H1 (cell line): ENCODE measurements around the gene MAP3K6. TPM values are rescaled to one million over a fixed set of nuclear protein-coding genes. Genes with fewer than 3 reads are reported as not detected.

ENCODE experiments used
- CTCF ChIA-PET: fragments of 300-600 bp; sonication (Branson Sonifier 250); formaldehyde crosslinking; loops from one replicate; lab custom pipeline; 2021; ENCODE audit not compliant: partially characterized antibody; lab: Charles Lee
- POLR2A ChIA-PET: fragments of 300-600 bp; sonication (Branson Sonifier 250); formaldehyde crosslinking; loops from one replicate; lab custom pipeline; 2021; ENCODE audit warnings: inconsistent platforms; ENCODE audit not compliant: partially characterized antibody; lab: Charles Lee
- DNase-seq, 2 experiments: peaks; one replicate each; pipeline versions ENCODE4 v3.0.0 to v3.0.0-alpha.2; 2010 to 2022; ENCODE audit warnings: low spot score in 2 of 2, low read depth in 1 of 2, mixed read lengths in 1 of 2
- FAIRE-seq: peaks from 2 replicates; lab custom pipeline; 2011; peaks lifted over from hg19 to GRCh38; lab: Jason Lieb, UNC
- H2AFZ ChIP-seq: 2 replicates; pipeline ENCODE4 v1.8.1; 2012; ENCODE audit warnings: low read length, inconsistent platforms
- H2AK5ac ChIP-seq: 2 replicates; pipeline ENCODE4 v1.6.1; 2013; ENCODE audit warnings: low read depth, low read length
- H2BK120ac ChIP-seq: replicated peaks from 2 replicates; pipeline ENCODE3; 2013; ENCODE audit warnings: low read depth, low read length, inconsistent platforms
- H2BK12ac ChIP-seq: 2 replicates; pipeline ENCODE4 v1.6.1; 2013; ENCODE audit warnings: low read depth, low read length
- H2BK15ac ChIP-seq: 2 replicates; pipeline ENCODE4 v1.6.1; 2013; ENCODE audit warnings: low read length
- H2BK20ac ChIP-seq: 2 replicates; pipeline ENCODE4 v1.6.1; 2013; ENCODE audit warnings: low read length
- H2BK5ac ChIP-seq: 2 replicates; pipeline ENCODE4 v1.6.1; 2013; ENCODE audit warnings: low read depth, low read length
- H3K14ac ChIP-seq: 2 replicates; pipeline ENCODE4 v1.6.1; 2013; ENCODE audit warnings: inconsistent platforms; ENCODE audit not compliant: insufficient read length
- H3K18ac ChIP-seq: 2 replicates; pipeline ENCODE4 v1.6.1; 2013; ENCODE audit warnings: low read length; ENCODE audit errors: extremely low read depth
- H3K23ac ChIP-seq: 2 replicates; pipeline ENCODE4 v1.6.1; 2013; ENCODE audit warnings: inconsistent platforms; ENCODE audit not compliant: insufficient read length
- H3K23me2 ChIP-seq: 2 replicates; pipeline ENCODE4 v1.6.1; 2013; ENCODE audit warnings: low read depth, low read length
- H3K27ac ChIP-seq: 2 replicates; pipeline ENCODE4 v1.6.1; 2011; ENCODE audit warnings: low read depth, low read length, inconsistent platforms
- H3K27me3 ChIP-seq, 4 experiments: replicated peaks in 1 of 4; 1 replicate in 1 of 4; 2 replicates in 3 of 4; pipeline versions ENCODE4 v1.6.1 to v1.8.1; 2011 to 2013; ENCODE audit warnings: low read length in 3 of 4, mild to moderate bottlenecking in 3 of 4, inconsistent platforms in 2 of 4, mixed read lengths in 2 of 4, moderate library complexity in 1 of 4; ENCODE audit not compliant: control insufficient read depth in 3 of 4, insufficient read depth in 3 of 4; ENCODE audit errors: extremely low read depth in 1 of 4
- H3K36me3 ChIP-seq, 4 experiments: 2 replicates each; pipeline versions ENCODE4 v1.6.1 to v1.8.1; 2011 to 2013; ENCODE audit warnings: mild to moderate bottlenecking in 4 of 4, low read length in 3 of 4, moderate library complexity in 2 of 4, control low read depth in 1 of 4, inconsistent platforms in 1 of 4; ENCODE audit not compliant: insufficient read depth in 4 of 4, control insufficient read depth in 2 of 4
- H3K4ac ChIP-seq: replicated peaks from 2 replicates; pipeline ENCODE3; 2013; ENCODE audit warnings: low read length, low read depth, mixed read lengths, inconsistent platforms; ENCODE audit not compliant: insufficient read length
- H3K4me1 ChIP-seq, 4 experiments: replicated peaks in 1 of 4; 1 replicate in 1 of 4; 2 replicates in 3 of 4; pipeline versions ENCODE4 v1.6.1 to v1.8.1; 2011 to 2013; ENCODE audit warnings: low read length in 3 of 4, inconsistent platforms in 2 of 4, mixed read lengths in 1 of 4; ENCODE audit not compliant: insufficient read depth in 4 of 4, control insufficient read depth in 3 of 4
- H3K4me2 ChIP-seq, 2 experiments: 2 replicates each; pipeline versions ENCODE4 v1.6.1 to v1.8.1; 2011 to 2013; ENCODE audit warnings: low read depth in 2 of 2, low read length in 2 of 2, control low read depth in 1 of 2, inconsistent platforms in 1 of 2, mild to moderate bottlenecking in 1 of 2; ENCODE audit not compliant: insufficient read depth in 1 of 2
- H3K4me3 ChIP-seq, 4 experiments: fragments of 200-600, 300-600 bp in 1 of 4; sonication (generic), shearing (Covaris generic), sonication (Bioruptor Twin) in 1 of 4; 2 replicates each; pipeline versions ENCODE4 v1.5.1 to v1.8.1; 2011 to 2016; ENCODE audit warnings: low read length in 4 of 4, low read depth in 3 of 4, control low read depth in 2 of 4, inconsistent platforms in 2 of 4, mild to moderate bottlenecking in 2 of 4, mixed read lengths in 1 of 4, moderate library complexity in 1 of 4; ENCODE audit not compliant: insufficient read depth in 2 of 4; ENCODE audit errors: extremely low read depth in 1 of 4
- H3K56ac ChIP-seq: replicated peaks from 2 replicates; pipeline ENCODE3; 2013; ENCODE audit warnings: low read depth, mild to moderate bottlenecking, mixed read lengths, low read length, inconsistent platforms; ENCODE audit not compliant: insufficient read length
- H3K79me1 ChIP-seq: 2 replicates; pipeline ENCODE4 v1.6.1; 2013; ENCODE audit warnings: low read depth, low read length, control low read depth
- H3K79me2 ChIP-seq, 2 experiments: 2 replicates each; pipeline versions ENCODE4 v1.6.1 to v1.8.1; 2012 to 2013; ENCODE audit warnings: low read length in 2 of 2, mild to moderate bottlenecking in 2 of 2, inconsistent platforms in 1 of 2; ENCODE audit not compliant: insufficient read depth in 2 of 2, control insufficient read depth in 1 of 2
- H3K9ac ChIP-seq, 4 experiments: replicated peaks in 1 of 4; 1 replicate in 1 of 4; 2 replicates in 3 of 4; pipeline versions ENCODE4 v1.6.1 to v1.8.1; 2011 to 2013; ENCODE audit warnings: low read depth in 3 of 4, low read length in 3 of 4, control low read depth in 2 of 4, mild to moderate bottlenecking in 2 of 4, moderate library complexity in 2 of 4, inconsistent platforms in 1 of 4; ENCODE audit errors: extremely low read depth in 1 of 4
- H3K9me3 ChIP-seq, 2 experiments: 2 replicates each; pipeline versions ENCODE4 v1.6.1 to v1.8.1; 2012 to 2013; ENCODE audit warnings: mild to moderate bottlenecking in 2 of 2, moderate library complexity in 2 of 2, control low read depth in 1 of 2, inconsistent platforms in 1 of 2, low read depth in 1 of 2, low read length in 1 of 2, mixed read lengths in 1 of 2; ENCODE audit not compliant: insufficient read depth in 2 of 2
- H4K20me1 ChIP-seq, 2 experiments: replicated peaks in 1 of 2; 2 replicates each; pipeline versions ENCODE3 to v1.8.1; 2011 to 2013; ENCODE audit warnings: inconsistent platforms in 2 of 2, low read length in 2 of 2, mild to moderate bottlenecking in 1 of 2; ENCODE audit not compliant: insufficient read depth in 2 of 2, control insufficient read depth in 1 of 2
- H4K5ac ChIP-seq: 2 replicates; pipeline ENCODE4 v1.6.1; 2013; ENCODE audit warnings: low read length, low read depth, mixed read lengths, inconsistent platforms; ENCODE audit not compliant: insufficient read length
- H4K8ac ChIP-seq: 2 replicates; pipeline ENCODE4 v1.8.0; 2013; ENCODE audit warnings: mild to moderate bottlenecking, moderate library complexity, low read length, inconsistent platforms; ENCODE audit not compliant: insufficient read depth; ENCODE audit errors: extremely low read depth
- H4K91ac ChIP-seq: replicated peaks from 2 replicates; pipeline ENCODE3; 2013; ENCODE audit warnings: low read length, mixed read lengths, inconsistent platforms; ENCODE audit not compliant: insufficient read length
- ASH2L ChIP-seq: fragments of 200-600, 300-600 bp; sonication (generic); IDR thresholded peaks from one replicate; pipeline ENCODE4 v1.7.1; 2017; ENCODE audit warnings: low read length
- CEBPB ChIP-seq: IDR thresholded peaks from 2 replicates; pipeline ENCODE4 v1.6.1; 2012; ENCODE audit warnings: low read depth, low read length
- CTCF ChIP-seq, 3 experiments: IDR thresholded peaks; 1 replicate in 2 of 3; 2 replicates in 1 of 3; pipeline versions ENCODE4 v1.5.1 to v1.6.1; 2011; ENCODE audit warnings: low read length in 3 of 3, mild to moderate bottlenecking in 3 of 3, inconsistent platforms in 2 of 3, low read depth in 1 of 3, moderate library complexity in 1 of 3; ENCODE audit not compliant: insufficient read depth in 1 of 3; ENCODE audit errors: control extremely low read depth in 1 of 3
- KDM1A ChIP-seq: fragments of 200-600, 300-600 bp; sonication (generic); IDR thresholded peaks from 2 replicates; pipeline ENCODE4 v1.7.1; 2016; ENCODE audit warnings: mild to moderate bottlenecking, low read length, borderline replicate concordance
- KDM4A ChIP-seq: IDR thresholded peaks from one replicate; pipeline ENCODE4 v1.7.1; 2012; ENCODE audit warnings: low read depth, mild to moderate bottlenecking, moderate library complexity, low read length, inconsistent platforms; ENCODE audit not compliant: severe bottlenecking
- PHF8 ChIP-seq: fragments of 200-600 bp; sonication (generic); conservative IDR thresholded peaks from 2 replicates; pipeline ENCODE4 v1.7.1; 2012; ENCODE audit warnings: low read depth, mild to moderate bottlenecking, inconsistent platforms, low read length, moderate library complexity
- TAF1 ChIP-seq: IDR thresholded peaks from 2 replicates; pipeline ENCODE4 v1.6.1; 2011; ENCODE audit warnings: mild to moderate bottlenecking, low read depth, low read length
- WGBS, 2 experiments: shearing (Covaris generic) in 1 of 2; methylation state at CpG; one replicate each; pipeline versions ENCODE4 v1.1.6 to v1.1.7; 2013 to 2015; ENCODE audit warnings: low lambda C conversion rate in 2 of 2, mixed read lengths in 2 of 2, inconsistent platforms in 1 of 2, low coverage in 1 of 2, missing lambda C conversion rate in 1 of 2; ENCODE audit not compliant: insufficient replicate concordance in 2 of 2, insufficient coverage in 1 of 2, insufficient read length in 1 of 2; ENCODE audit errors: extremely low coverage in 1 of 2, missing lambda C conversion rate in 1 of 2; 5-methylcytosine and 5-hydroxymethylcytosine counted together
- polyA plus RNA-seq, 7 experiments: library from polyadenylated mRNA; depleted of rRNA in 3 of 7; stranded (reverse) in 5 of 7; unstranded in 2 of 7; fragments of >200 nt in 5 of 7; fragments of 200-250 nt in 2 of 7; gene quantifications; 1 replicate in 5 of 7; 2 replicates in 1 of 7; 4 replicates in 1 of 7; pipeline versions ENCODE4 v1.2.1 to v1.2.3, GENCODE V29; 2011 to 2013; ENCODE audit warnings: missing spikeins in 2 of 7, mixed read lengths in 2 of 7
- total RNA-seq: library from RNA; stranded (reverse); fragmentation: NEBNext Ultra II Directional; extraction: Animal tissue kit (Norgen Biotek cat#: 25700); gene quantifications from 2 replicates; pipeline ENCODE4 v1.2.1, GENCODE V29; 2021

MAP3K6 gene
- total and polyA plus RNA-seq, 2 of the 8 experiments (the other 6 are each of a cell fraction or from before 2014, with no cell fraction given) = 7.4 to 7.6 TPM

- no peak overlapping the region for H2AK5ac ChIP-seq
- no peak overlapping the region for H4K91ac ChIP-seq
- H3K9me3 ChIP-seq = no peaks in the 10 kb centered on the region
- H3K27ac ChIP-seq = peak overlapping the region; percentile 45; the same call in 1 of the 2 replicates
- H4K8ac ChIP-seq = peak overlapping the region; percentile 53
- H3K4me1 ChIP-seq = peaks cover 2 to 23% (median 15%) of the 10 kb centered on the region in 4 experiments
- H3K36me3 ChIP-seq = no peaks in the 10 kb centered on the region
- H3K27me3 ChIP-seq = no peaks in the 10 kb centered on the region
- no peak for DNase-seq
- POLR2A ChIA-PET = interaction anchor here (0.9 to 1.4 kb wide), 6 partner anchors 9 to 215 kb away, joined by 3 to 5 read pairs (median 3); partner anchors contain the start of gene SYTL1
- WGBS, 2 experiments = 22% methylated on average over 20 of the region's 30 CpGs; no CpG with 5 or more reads in 1 of the 2 experiments
- H2BK20ac ChIP-seq = no peak overlapping the region
- 0 out of 2 replicates have a peak overlapping the region, but pooled peaks have one; percentile 46 for H2BK15ac ChIP-seq
- FAIRE-seq = no peak
- H2BK5ac ChIP-seq = peak overlapping the region; percentile 40; the same call in 1 of the 2 replicates
- no peak overlapping the region for H2BK120ac ChIP-seq
- CTCF ChIA-PET = interaction anchor here (0.6 to 11.1 kb wide), 19 partner anchors 10 to 283 kb away, joined by 3 to 218 read pairs (median 4); partner anchors contain the start of genes CD164L2 and MAP3K6
- no peak overlapping the region for H3K56ac ChIP-seq
- no peak overlapping the region for H2AFZ ChIP-seq
- H3K9ac ChIP-seq = peak overlapping the region; percentile 7 to 82 (median 56); a peak in 5 of 7 replicates
- no peak overlapping the region for H3K23ac ChIP-seq
- H3K4me3 ChIP-seq = peak overlapping the region; percentile 61 to 82 (median 70)
- no peak overlapping the region for H4K5ac ChIP-seq
- peak; percentile 28; the same call in 1 of the 2 replicates for TF ChIP-seq PHF8
- TF ChIP-seq KDM1A = no peak
- TF ChIP-seq TAF1 = 0 out of 2 replicates have a peak, but pooled peaks have one; percentile 22
- peak; percentile 70 for TF ChIP-seq ASH2L
- TF ChIP-seq CEBPB = no peak
- TF ChIP-seq CTCF (IDR thresholded peaks at IDR 0.05; ENCODE audit: control extremely low read depth in 1 of 3, insufficient read depth in 1 of 3, low read depth in 1 of 3, low read length in 3 of 3) = peak in 2 of 3 experiments; percentile 14 to 34; a peak in 2 of 4 replicates
- TF ChIP-seq KDM4A = peak; percentile 6
- no peaks in the 10 kb centered on the region for H3K79me2 ChIP-seq
- H3K18ac ChIP-seq = no peak overlapping the region; the same call in 1 of the 2 replicates
- H3K4ac ChIP-seq = peak overlapping the region; percentile 63
- H2BK12ac ChIP-seq = no peak overlapping the region
- peak overlapping the region; percentile 85 to 92 for H3K4me2 ChIP-seq
- H3K14ac ChIP-seq = no peak overlapping the region
- no peaks in the 10 kb centered on the region for H3K79me1 ChIP-seq
- peaks cover 2 to 6% of the 10 kb centered on the region in 2 experiments for H4K20me1 ChIP-seq
- H3K23me2 ChIP-seq = peaks cover 13% of the 10 kb centered on the region
Measured at GRCh38 chr1:27392778-27393635, 26.2 kb upstream of the MAP3K6 start.
